Measurements from ENCODE around the gene ACIN1.

The ACIN1 gene

GRCh38 chr14:23009483-23009938 is 85.4 kb downstream of the ACIN1 start:
- DNase-seq, result no peak

- no peak for DNase-seq
Measured at GRCh38 chr14:23008831-23009230, 86.1 kb downstream of the ACIN1 start.
